CD4-positive, alpha-beta T cell treated with Interleukin-12 subunit alpha and Interleukin-12 subunit beta, for 1 hour (primary cell): ENCODE results near the gene CUX1.
"Not testable (repeated sequence)": the region's sequence is repeated elsewhere in the genome, so short reads cannot be mapped to it uniquely, and the experiment has no call there.

Experiments
- DNase-seq: peaks from one replicate; pipeline ENCODE4 v3.0.0-alpha.2; 2020

The CUX1 gene

GRCh38 chr7:102165136-102165535 lies 347.7 kb downstream of the CUX1 start:
- DNase-seq = no peak

- no peak for DNase-seq
Observed at GRCh38 chr7:102167254-102167653, 349.8 kb downstream of the CUX1 start.

GRCh38 chr7:102169651-102170392 lies 352.4 kb downstream of the CUX1 start:
- no peak for DNase-seq

- DNase-seq = no peak
Observed at GRCh38 chr7:102170393-102170970, 353.1 kb downstream of the CUX1 start.

- no peak for DNase-seq
Observed at GRCh38 chr7:102173669-102174068, 356.2 kb downstream of the CUX1 start.

GRCh38 chr7:102175423-102176170 lies 358.2 kb downstream of the CUX1 start:
- DNase-seq = no peak

GRCh38 chr7:102178410-102178809 lies 361.0 kb downstream of the CUX1 start:
- no peak for DNase-seq

GRCh38 chr7:102180727-102181126 lies 363.3 kb downstream of the CUX1 start:
- DNase-seq = no peak

- DNase-seq = no peak
Observed at GRCh38 chr7:102181517-102181916, 364.1 kb downstream of the CUX1 start.

GRCh38 chr7:102182016-102182415 lies 364.6 kb downstream of the CUX1 start:
- DNase-seq = no peak

GRCh38 chr7:102183848-102184247 lies 366.4 kb downstream of the CUX1 start:
- DNase-seq = not testable (repeated sequence)

GRCh38 chr7:102184303-102184702 lies 366.9 kb downstream of the CUX1 start:
- no peak for DNase-seq

- no peak for DNase-seq
Observed at GRCh38 chr7:102185796-102186195, 368.4 kb downstream of the CUX1 start.

- DNase-seq = no peak
Observed at GRCh38 chr7:102186306-102186705, 368.9 kb downstream of the CUX1 start.

- DNase-seq = no peak
Observed at GRCh38 chr7:102188746-102189145, 371.3 kb downstream of the CUX1 start.

GRCh38 chr7:102189756-102190155 lies 372.3 kb downstream of the CUX1 start:
- DNase-seq = no peak

- no peak for DNase-seq
Observed at GRCh38 chr7:102190776-102191350, 373.4 kb downstream of the CUX1 start.

GRCh38 chr7:102191556-102192379 lies 374.3 kb downstream of the CUX1 start:
- DNase-seq = no peak

GRCh38 chr7:102192790-102193189 lies 375.4 kb downstream of the CUX1 start:
- no peak for DNase-seq

GRCh38 chr7:102193806-102194205 lies 376.4 kb downstream of the CUX1 start:
- DNase-seq = no peak

GRCh38 chr7:102195361-102195760 lies 377.9 kb downstream of the CUX1 start:
- no peak for DNase-seq

- no peak for DNase-seq
Observed at GRCh38 chr7:102196028-102196427, 378.6 kb downstream of the CUX1 start.

GRCh38 chr7:102197161-102197560 lies 379.7 kb downstream of the CUX1 start:
- no peak for DNase-seq
